ENCODE results near the gene HDAC8.
"Not testable (repeated sequence)": the region's sequence is repeated elsewhere in the genome, so short reads cannot be mapped to it uniquely, and the experiment has no call there.

HDAC8 gene

GRCh38 chrX:72449034-72449433, 123.6 kb downstream of the HDAC8 start:
- not testable (repeated sequence) for DNase-seq

- DNase-seq = not testable (repeated sequence)
These were observed 131.9 kb downstream of the HDAC8 start for GRCh38 chrX:72440764-72441163.

GRCh38 chrX:72436010-72436409, 136.6 kb downstream of the HDAC8 start:
- DNase-seq = no peak

DNA sequence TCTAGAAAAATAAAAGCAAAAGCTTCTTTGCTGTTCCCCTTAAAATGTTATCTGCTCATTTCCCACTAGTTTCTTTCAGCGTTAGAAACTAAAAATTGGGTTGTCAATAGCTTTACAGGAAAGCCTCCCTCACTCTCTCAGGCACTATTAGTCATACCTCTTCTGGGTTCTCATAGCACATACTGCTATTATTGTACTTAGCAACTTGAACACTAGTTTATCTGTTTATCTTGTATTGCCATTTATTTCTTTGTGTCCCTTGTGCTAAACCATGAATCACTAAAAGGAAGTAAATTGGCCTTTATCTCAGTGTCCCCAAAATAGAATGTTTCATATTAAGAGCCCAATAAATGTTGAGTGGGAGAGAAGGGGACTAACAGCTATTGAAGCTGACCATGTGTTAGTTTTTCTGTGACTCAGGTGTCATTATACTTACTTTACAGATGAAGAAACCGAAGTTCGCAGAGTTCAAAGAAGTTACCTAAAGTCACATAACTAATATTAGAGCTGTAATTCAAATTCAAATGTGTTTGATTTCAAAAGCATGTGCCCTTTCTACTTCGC, 142.2 kb downstream of the HDAC8 start:
- DNase-seq = no peak

DNA sequence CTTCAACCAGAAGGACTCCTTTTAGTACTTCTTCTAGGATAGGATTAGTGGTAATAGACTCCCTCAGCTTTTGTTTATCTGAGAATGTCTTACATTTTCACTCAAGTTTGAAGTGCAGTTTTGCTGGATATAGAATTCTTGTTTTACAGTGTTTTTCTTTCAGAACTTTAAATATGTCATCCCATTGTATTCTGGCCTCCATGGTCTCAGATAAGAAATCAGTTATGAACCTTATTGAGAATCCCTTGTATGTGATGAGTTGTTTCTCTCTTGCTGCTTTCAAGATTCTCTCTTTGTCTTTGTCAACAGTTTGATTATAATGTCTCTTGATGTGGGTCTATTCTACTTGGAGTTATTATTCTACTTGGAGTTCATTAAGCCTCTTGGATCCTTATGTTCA, 150.8 kb downstream of the HDAC8 start:
- no peak for DNase-seq

DNA sequence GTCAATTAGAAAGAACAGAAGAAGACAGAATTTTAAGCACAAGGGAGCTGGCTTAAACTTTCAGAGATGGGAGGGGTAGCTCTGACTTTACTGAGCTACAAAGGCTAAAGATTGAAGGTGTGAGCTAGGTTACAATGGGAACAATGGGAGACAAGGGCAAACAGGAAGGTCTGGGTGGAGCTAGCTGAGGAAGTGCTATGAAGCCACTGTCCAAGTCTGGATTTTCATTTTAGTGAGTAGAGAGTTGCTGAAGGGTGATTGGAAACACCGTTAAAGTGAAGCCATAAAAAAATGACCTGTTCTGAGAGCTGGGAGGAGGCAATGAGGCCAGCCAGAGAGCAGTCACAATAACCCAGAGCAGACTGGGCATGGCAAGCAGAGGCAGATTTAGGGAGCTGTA, 162.7 kb downstream of the HDAC8 start:
- no peak for DNase-seq

DNA sequence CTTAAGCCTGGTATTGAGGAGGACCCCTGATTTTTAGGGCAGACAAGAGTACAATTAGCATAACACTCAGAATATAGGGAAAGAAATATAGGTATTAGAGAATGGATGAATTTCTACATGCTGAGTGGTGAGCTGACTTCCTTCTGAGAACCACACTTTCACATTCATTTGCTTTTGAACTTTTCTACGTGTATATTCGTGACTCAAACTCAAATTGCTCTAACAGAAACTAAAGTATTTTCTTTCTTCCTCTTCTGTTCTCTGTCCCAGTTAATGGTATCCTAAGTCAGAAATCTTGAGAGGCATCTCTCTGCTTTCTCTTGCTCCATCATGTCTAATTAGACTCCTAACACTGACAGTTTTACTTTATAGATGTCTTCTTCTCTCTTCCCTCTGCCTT, 163.8 kb downstream of the HDAC8 start:
- DNase-seq = no peak

DNA sequence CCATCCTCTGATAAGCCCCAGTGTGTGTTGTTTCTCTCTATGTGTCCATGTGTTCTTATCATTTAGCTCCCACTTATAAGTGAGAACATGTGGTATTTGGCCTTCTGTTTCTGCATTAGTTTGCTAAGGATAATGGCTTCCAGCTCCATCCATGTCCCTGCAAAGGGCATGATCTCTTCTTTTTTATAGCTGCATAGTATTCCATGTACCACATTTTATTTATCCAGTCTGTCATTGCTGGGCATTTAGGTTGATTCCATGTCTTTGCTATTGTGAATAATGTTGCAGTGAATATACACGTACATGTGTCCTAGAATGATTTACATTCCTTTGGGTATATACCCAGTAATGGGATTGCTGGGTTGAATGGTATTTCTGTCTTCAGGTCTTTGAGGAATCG, 167.5 kb downstream of the HDAC8 start:
- not testable (repeated sequence) for DNase-seq

DNA sequence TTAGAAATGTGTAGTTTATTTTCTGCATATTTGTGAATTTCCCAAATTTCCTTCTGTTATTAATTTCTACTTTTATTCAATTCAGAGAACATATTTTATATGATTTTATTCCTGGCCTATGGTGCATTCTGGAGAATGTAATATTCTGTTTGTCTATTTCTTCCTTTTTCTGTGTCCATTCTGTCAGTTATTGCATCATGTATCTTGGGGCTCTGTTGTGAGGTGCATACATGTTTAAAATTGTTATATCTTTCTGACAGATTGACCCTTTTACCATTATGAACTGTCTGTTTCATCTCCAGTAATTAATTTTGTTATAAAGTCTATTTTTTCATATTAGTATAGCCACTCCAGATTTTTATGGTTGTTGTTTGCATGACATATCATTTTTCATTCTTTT, 170.0 kb downstream of the HDAC8 start:
- DNase-seq = no peak

DNA sequence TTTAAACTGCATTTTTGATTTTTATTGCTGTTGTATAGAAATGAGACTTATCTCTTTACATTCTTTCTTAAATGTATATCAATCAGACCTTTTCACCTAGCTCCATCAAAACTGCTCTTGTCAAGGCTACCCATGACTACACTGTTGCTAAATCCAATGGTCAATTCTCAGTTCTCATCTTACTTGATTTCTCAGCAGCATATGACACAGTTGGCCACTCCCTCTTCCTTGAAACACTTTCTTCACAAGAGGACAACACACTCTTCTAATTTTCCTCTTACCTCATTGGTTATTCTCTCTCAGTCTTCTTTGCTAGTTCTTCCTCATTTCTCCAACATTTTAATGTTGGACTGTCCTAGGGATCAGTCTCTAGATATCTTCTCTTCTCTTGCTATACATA, 172.8 kb downstream of the HDAC8 start:
- DNase-seq = no peak

DNA sequence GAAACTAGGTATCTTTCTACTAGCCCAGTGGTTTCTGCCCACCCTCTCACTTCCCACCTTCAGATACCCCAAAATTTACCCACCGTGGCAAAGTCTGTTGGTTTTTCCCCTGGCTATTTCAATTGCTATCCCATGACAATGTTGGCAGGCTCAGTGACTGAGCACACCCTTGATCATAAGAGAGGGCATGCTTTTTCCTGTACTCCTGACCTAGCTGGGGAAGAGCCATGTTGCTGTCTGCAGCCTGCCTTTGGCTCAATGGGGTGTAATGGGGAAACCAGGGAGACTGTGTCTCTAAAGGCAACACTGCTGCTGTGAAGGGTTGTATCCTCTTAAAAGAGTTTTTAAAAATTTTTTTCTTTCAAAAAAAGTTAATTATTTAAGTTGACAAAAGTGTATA, 176.5 kb downstream of the HDAC8 start:
- no peak for DNase-seq

DNA sequence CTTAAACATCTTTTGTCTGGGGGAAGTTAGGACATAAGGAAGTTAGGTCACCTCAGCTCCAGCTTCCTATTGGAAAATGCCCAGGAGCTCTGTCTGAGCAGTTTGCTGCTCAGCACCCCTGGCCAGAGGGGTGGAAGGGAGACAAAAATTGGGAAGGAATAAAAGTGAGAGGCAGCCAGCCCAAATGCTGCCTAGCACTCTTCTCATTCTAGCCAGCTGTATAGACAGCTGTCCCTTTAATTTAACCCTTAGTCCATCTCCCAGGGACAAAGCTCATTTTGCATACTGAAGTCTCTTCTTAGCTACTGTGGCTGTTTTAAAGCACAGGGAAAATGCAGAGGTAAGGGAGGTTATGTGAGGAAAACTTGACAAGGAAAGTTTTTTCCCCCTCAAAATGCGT, 177.4 kb downstream of the HDAC8 start:
- no peak for DNase-seq

GRCh38 chrX:72394518-72395170, 178.0 kb downstream of the HDAC8 start:
- DNase-seq = no peak

- no peak for DNase-seq
These were observed 178.7 kb downstream of the HDAC8 start for GRCh38 chrX:72393836-72394517.

DNA sequence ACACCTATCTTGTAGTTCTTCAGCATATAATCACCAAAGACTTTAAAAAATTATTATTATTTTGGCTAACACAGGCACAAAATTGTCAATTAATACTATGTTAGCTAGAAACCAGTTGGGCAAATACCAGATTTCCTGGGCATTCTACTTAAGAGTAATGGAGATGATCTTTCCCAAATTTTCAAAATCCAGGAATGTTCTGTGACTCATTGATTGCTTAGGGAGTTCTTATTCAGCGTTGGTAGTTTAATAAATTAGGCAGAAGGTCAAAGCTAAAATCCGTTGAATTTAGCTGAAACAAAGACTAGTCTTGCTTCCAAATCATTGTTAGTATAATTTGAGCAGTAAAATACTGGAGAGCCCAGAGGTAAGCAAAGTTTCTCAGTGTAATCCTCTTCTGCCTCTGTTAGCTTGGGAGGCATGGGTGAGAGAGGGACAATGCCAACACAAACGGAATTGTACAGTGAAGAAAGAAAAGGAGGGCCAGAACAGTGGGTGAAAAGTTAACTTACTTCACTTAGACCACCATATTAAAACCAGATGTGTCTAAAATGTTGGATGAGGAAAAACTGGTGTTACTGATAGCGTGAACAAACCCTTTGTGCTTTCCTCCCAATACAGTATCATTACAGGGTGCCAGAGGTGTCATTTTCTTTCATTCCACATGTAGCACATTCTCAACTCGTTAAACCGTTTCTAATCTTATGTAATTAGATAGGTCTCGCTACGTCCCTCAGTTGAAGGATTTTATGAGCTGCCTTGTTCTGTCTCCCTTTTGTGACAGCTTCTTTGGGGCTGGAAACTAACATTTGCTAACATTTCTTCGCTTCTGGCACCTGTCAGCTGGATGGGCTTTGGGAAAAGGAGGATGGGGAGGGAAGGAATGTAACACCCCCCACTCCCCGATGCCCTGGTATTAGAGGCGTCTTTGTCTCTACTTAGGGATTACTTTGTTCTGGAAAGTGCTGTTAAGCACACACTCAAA, 179.5 kb downstream of the HDAC8 start:
- no peak for DNase-seq

DNA sequence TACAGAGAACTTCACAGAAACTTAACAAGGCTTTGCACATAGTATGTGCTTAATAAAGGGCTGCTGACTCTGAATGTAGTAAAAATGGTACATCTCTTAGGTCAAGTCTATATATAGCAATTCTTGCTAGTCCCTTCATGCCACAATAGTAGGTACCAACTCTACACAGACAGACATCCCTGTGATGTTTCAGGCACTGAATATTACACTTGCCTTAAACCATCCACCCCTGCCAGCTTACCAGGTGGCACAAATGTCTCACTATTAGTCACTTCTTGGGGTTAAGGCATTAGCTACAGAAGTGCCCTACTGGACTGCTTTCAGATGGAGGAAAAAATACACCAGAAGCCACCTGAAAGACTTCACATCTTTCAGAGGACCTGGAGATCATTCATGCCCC, 180.6 kb downstream of the HDAC8 start:
- DNase-seq = no peak

GRCh38 chrX:72387247-72387646, 185.4 kb downstream of the HDAC8 start:
- no peak for DNase-seq

DNA sequence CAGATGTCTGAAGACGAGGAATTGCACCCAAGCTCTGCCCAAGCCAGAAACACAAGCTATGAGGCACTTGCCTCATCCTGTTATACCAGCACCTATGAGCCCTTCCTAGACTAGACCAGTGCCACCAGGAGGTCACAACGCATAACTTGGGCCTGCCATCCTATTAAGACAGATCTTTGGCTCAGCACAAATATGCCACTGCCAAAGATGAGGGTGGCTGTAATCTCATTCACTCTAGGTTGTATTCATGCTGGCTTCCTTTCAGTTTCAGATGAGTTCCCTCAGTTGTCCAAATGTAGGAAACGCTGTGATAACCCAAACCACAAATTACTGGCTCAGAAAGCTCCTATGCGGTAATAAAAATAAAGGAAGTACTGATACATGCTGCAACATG, 190.4 kb downstream of the HDAC8 start:
- DNase-seq = no peak

- no peak for DNase-seq
These were observed 191.0 kb downstream of the HDAC8 start for GRCh38 chrX:72381439-72382201.

GRCh38 chrX:72376124-72376523, 196.5 kb downstream of the HDAC8 start:
- DNase-seq = no peak

- DNase-seq = no peak
These were observed 199.5 kb downstream of the HDAC8 start for GRCh38 chrX:72373136-72373535.

- DNase-seq = no peak
These were observed 199.9 kb downstream of the HDAC8 start for GRCh38 chrX:72372735-72373134.

GRCh38 chrX:72371405-72371804, 201.2 kb downstream of the HDAC8 start:
- no peak for DNase-seq

Data from activated naive CD4-positive, alpha-beta T cell treated with anti-CD3 and anti-CD28 coated beads, Interleukin-2, amount 50 U/mL, for 16 hours (primary cell).